ENCODE data around the gene DNAJC6. TPM values are rescaled to one million over a fixed set of nuclear protein-coding genes. Genes with fewer than 3 reads are reported as not detected.

Gene DNAJC6
- total RNA-seq, 1 experiment from 2014 or later: 9.5 TPM

- peak; percentile 10 for DNase-seq (ENCODE audit: low read depth)
- in situ Hi-C loops (cut with HindIII; ENCODE audit: low pct_unique_long_range_greater_than_20kb, low sequenced_read_pairs): no loop called here
Observed at GRCh38 chr1:65387821-65388220, 78.5 kb downstream of the DNAJC6 start.

- in situ Hi-C loops (cut with HindIII; ENCODE audit: low pct_unique_long_range_greater_than_20kb, low sequenced_read_pairs): no loop called here
- no peak for DNase-seq (ENCODE audit: low read depth)
Observed at GRCh38 chr1:65388908-65389695, 79.8 kb downstream of the DNAJC6 start.

DNA sequence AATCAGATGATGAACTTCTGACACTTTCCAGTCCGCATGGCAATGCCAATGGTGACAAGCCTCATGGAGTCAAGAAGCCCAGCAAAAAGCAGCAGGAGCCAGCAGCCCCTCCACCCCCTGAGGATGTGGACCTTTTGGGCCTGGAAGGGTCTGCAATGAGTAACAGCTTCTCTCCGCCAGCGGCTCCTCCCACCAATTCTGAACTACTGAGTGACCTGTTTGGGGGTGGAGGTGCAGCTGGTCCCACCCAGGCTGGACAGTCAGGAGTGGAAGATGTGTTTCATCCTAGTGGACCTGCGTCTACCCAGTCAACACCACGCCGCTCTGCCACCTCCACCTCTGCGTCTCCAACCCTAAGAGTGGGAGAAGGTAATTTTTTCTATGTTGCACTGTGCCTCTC lies 83.2 kb downstream of the DNAJC6 start:
- DNase-seq (ENCODE audit: low read depth): no peak
- in situ Hi-C loops (cut with HindIII; ENCODE audit: low pct_unique_long_range_greater_than_20kb, low sequenced_read_pairs): no loop called here

DNA sequence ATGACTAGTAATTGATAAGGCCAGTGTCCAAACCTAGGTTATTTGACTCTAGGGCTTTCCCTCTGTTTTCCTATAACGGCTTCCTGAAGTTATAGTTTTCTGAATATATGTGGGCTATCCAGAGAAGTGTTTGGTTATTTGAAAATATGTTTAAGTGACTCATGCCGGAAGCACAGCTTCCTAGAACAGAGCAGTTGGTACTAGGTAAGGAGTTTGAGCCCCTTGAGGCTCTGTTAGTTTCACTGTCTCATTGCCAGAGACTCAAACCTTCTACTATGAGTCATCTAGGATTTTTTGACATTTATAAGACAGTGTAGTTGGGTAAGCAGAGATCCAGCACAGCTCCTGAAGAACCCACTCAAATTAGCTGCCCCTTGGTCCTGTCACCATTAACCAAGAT lies 84.0 kb downstream of the DNAJC6 start:
- in situ Hi-C loops (cut with HindIII; ENCODE audit: low pct_unique_long_range_greater_than_20kb, low sequenced_read_pairs): no loop called here
- DNase-seq (ENCODE audit: low read depth): no peak

DNA sequence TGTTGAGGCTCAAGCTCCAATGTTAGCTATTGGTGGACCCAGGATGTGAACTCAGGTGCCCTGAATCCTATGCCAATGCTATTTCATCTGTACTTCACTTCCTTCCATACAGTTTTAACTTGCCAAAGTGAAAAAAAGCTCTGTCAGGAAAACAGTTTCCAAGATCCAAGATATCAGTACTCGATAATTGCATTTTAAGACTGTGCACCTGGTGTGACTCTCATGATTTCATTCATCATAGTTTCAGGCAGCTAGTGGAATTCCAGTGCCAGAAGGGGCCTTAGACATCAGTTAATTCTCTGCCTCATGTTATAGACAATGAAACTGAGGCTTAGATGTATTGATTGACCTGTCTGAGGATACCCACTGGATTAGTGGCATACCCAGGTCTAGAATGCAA lies 84.6 kb downstream of the DNAJC6 start:
- DNase-seq (ENCODE audit: low read depth): no peak
- in situ Hi-C loops (cut with HindIII; ENCODE audit: low pct_unique_long_range_greater_than_20kb, low sequenced_read_pairs): no loop called here

- DNase-seq (ENCODE audit: low read depth): peak; percentile 38
- in situ Hi-C loops (cut with HindIII; ENCODE audit: low pct_unique_long_range_greater_than_20kb, low sequenced_read_pairs): no loop called here
Observed at GRCh38 chr1:65395887-65396612, 86.7 kb downstream of the DNAJC6 start.

GRCh38 chr1:65398083-65398482 lies 88.7 kb downstream of the DNAJC6 start:
- in situ Hi-C loops (cut with HindIII; ENCODE audit: low pct_unique_long_range_greater_than_20kb, low sequenced_read_pairs): no loop called here

GRCh38 chr1:65399003-65399402 lies 89.7 kb downstream of the DNAJC6 start:
- DNase-seq (ENCODE audit: low read depth): no peak
- in situ Hi-C loops (cut with HindIII; ENCODE audit: low pct_unique_long_range_greater_than_20kb, low sequenced_read_pairs): no loop called here

More at GRCh38 chr1:65398083-65398482, 88.7 kb downstream of the DNAJC6 start:
- DNase-seq (ENCODE audit: low read depth): no peak

GRCh38 chr1:65401612-65402011 lies 92.3 kb downstream of the DNAJC6 start:
- in situ Hi-C loops (cut with HindIII; ENCODE audit: low pct_unique_long_range_greater_than_20kb, low sequenced_read_pairs): no loop called here
- DNase-seq (ENCODE audit: low read depth): no peak

DNA sequence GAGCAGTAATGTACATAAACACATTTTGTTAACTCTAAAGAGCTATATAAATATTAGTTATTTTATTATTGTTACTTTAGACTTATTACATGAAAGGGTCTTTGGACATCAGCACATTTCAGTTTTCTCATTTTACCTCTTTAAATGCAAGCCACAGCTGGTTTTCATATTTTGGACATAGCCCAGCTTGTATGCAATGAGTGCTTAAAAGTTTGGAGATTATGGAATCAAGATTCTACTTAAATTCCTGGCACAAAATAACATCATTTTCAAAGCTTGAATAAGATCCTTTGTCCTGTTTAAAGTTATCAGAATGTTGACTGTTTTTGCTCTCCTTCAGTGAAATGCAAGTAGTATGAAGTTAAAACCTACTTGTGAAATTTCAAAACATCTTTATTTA lies 95.6 kb downstream of the DNAJC6 start:
- in situ Hi-C loops (cut with HindIII; ENCODE audit: low pct_unique_long_range_greater_than_20kb, low sequenced_read_pairs): no loop called here
- no peak for DNase-seq (ENCODE audit: low read depth)

DNA sequence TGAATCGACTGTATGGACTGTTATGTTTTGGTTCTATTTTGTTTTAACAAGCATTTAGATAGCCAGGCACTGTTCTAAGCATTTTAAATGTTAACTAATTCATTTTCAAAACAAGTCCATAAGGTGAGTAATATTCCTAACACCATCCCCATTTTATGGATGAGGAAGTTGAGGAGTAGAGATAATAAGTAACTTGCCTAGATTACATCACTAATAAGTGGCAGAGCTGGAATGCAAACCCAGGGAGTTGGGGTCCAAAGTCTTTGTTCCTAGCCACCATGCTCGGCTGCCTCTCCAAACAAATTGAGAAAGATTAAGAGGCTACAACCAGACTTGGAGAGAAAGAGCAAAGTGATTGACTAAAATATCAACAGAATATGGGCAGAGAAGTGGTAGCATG lies 98.5 kb downstream of the DNAJC6 start:
- in situ Hi-C loops (cut with HindIII; ENCODE audit: low pct_unique_long_range_greater_than_20kb, low sequenced_read_pairs): no loop called here
- DNase-seq (ENCODE audit: low read depth): peak; percentile 68

DNA sequence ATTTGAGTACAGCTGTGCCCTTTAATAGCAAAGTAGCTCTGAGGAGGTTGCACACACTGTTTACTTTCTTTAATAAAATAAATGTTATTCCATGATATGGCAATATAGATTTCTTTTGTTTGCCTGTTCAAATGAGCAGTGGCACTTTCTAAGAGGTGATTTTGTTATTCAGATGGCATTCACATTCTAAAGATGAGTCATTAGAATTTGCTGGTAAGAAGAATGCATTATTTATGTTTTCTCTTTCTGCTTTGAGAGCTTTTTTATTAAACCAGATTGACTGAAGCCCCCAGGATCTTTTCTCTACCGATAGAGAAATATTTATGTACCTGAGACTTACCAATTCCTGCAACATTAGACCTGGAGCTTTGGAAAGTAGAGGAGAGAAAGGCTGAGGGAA lies 100.0 kb downstream of the DNAJC6 start:
- DNase-seq (ENCODE audit: low read depth): no peak
- in situ Hi-C loops (cut with HindIII; ENCODE audit: low pct_unique_long_range_greater_than_20kb, low sequenced_read_pairs): no loop called here

DNA sequence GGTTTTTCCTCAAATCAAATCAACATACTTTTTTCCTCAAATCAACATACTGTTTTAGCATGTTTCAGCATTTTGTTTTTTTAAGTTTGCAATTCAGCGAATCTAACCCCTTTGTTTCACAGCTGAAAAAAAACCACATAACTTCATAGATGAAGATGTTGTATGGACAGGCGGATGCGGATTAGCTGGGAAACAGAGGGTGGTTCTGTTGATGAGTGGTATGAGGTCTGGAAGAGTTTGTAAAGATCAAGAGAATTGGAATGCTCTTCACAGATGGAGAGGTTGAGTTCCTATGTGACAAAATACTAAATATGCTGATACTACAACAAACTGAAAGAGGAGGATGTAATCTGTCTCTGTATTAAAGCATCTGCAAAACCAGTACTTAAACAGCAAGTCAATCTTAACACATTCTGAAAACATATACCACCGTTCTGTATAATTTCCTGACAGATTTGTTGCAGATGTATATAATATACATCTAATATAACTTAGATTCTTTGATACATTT lies 100.5 kb downstream of the DNAJC6 start:
- no peak for DNase-seq (ENCODE audit: low read depth)
- in situ Hi-C loops (cut with HindIII; ENCODE audit: low pct_unique_long_range_greater_than_20kb, low sequenced_read_pairs): no loop called here

- no peak for DNase-seq (ENCODE audit: low read depth)
- in situ Hi-C loops (cut with HindIII; ENCODE audit: low pct_unique_long_range_greater_than_20kb, low sequenced_read_pairs): no loop called here
Observed at GRCh38 chr1:65412256-65412983, 103.1 kb downstream of the DNAJC6 start.

DNA sequence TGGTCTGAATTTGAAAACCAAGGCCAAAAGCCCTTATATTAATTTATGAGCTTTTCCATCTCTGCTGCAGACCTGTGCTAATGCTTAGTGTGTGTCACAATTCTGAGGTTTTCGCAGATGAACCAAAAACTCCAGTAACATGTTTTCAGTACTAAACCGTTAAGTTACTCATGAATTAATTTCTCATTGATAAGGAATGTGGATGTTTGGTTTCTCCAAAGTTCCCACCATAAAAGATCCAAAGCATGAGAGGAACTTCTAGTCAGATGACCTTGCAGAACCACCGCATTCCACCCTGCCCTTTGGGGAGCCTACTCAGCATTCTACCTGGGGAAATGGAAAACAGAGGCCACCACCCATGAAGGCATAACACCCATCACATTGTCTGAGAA lies 103.6 kb downstream of the DNAJC6 start:
- peak; percentile 69 for DNase-seq (ENCODE audit: low read depth)
- in situ Hi-C loops (cut with HindIII; ENCODE audit: low pct_unique_long_range_greater_than_20kb, low sequenced_read_pairs): no loop called here

DNA sequence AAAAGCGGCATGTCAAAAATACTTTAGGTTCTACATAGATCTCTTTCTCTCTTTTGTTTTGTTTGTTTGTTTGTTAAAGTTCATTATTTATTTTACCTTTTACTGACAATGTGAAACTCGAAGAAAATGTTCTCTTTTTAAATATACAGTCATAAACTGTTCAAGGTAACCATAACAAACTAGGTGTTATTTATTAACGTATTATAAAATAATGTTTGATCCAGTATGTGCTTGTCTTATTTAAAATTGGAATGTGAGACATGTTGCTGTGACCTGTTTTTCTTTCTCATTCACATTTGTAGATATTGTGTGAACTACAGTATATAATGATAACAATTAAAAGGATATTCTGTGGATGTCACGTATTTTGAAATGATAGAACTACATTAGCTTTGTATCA lies 105.2 kb downstream of the DNAJC6 start:
- in situ Hi-C loops (cut with HindIII; ENCODE audit: low pct_unique_long_range_greater_than_20kb, low sequenced_read_pairs): no loop called here
- DNase-seq (ENCODE audit: low read depth): no peak

DNA sequence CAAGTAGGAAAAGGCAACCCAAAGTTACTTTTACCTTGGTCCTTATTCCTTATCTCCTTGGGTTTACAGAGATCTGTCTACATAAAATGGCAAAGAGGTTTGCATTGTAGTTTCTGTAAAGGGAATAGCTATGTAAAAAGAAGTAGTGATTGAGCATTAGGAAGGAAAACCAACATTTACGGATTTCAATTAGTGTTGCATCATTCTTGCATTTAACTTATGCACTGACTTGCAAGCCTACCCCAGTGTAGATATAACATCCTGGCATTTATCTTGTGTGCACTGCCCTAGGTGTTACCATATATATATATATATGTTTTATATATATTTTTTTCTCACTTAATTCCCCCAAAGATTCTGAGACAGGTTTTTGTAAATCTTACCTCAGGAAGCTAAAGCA lies 107.4 kb downstream of the DNAJC6 start:
- DNase-seq (ENCODE audit: low read depth): no peak
- in situ Hi-C loops (cut with HindIII; ENCODE audit: low pct_unique_long_range_greater_than_20kb, low sequenced_read_pairs): no loop called here

DNA sequence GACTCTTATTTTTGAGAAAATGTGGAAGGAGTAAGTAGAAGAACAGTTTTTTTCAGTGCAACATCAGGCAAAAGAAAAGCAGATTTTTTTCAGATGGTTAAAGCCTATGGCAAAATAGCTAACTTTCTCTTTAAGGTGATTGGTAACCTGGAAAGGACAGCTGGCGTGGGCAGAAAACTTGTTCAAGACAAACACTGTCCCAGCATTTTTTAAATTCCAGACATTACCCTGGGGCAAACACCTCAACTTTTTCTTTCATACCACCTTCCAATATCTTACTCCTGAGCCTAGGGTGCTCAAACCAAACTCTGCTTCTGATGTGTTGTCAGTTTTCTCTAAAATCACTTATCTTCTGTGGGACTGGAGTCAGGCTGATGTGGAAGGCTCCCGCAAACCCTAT lies 108.4 kb downstream of the DNAJC6 start:
- in situ Hi-C loops (cut with HindIII; ENCODE audit: low pct_unique_long_range_greater_than_20kb, low sequenced_read_pairs): no loop called here
- DNase-seq (ENCODE audit: low read depth): peak; percentile 41

Measured in Caki2 (cell line).